ENCODE results near the gene GARS1. TPM values are rescaled to one million over a fixed set of nuclear protein-coding genes. Genes with fewer than 3 reads are reported as not detected.
"Not testable (repeated sequence)": the region's sequence is repeated elsewhere in the genome, so short reads cannot be mapped to it uniquely, and the experiment has no call there.

The GARS1 gene
- total and polyA plus RNA-seq, 4 experiments from 2014 or later: 74.5 to 101 (median 80.3) TPM

- Histone ChIP-seq H3K4me3 (ENCODE audit: low read length in 2 of 2) (no peak overlapping the region), H3K4me1 (ENCODE audit: insufficient read depth, low read length) (no peaks in the 10 kb centered on the region), H3K27ac (ENCODE audit: low read depth, low read length) (no peak overlapping the region), H3K27me3 (ENCODE audit: insufficient read depth, low read length) (no peaks in the 10 kb centered on the region), H3K36me3 (ENCODE audit: insufficient read depth, low read length) (peaks cover 19% of the 10 kb centered on the region), H3K9me3 (ENCODE audit: control insufficient read depth in 1 of 2, low read length in 2 of 2) (no peaks in the 10 kb centered on the region)
- intact Hi-C loops (cut with micrococcal nuclease): loop anchor here (10.0 kb wide), 2 partner anchors 208 to 398 kb away; no protein-coding TSS in a partner anchor
- no peak for DNase-seq
- Mint-ChIP-seq H3K4me1 (no peaks in the 10 kb centered on the region), H3K36me3 (peaks cover 30 to 47% of the 10 kb centered on the region in 2 donors), H3K9me3 (no peaks in the 10 kb centered on the region), H3K27me3 (no peaks in the 10 kb centered on the region), H3K27ac (no peak overlapping the region), H3K4me3 (no peak overlapping the region)
- POLR2A ChIA-PET (ENCODE audit: partially characterized antibody): no interaction called here
- CTCF ChIA-PET (ENCODE audit: partially characterized antibody): interaction anchor here (1.4 to 5.9 kb wide), 7 partner anchors 11 to 501 kb away, joined by 4 to 99 read pairs (median 18); no protein-coding TSS in a partner anchor
Measured at GRCh38 chr7:30562498-30562897, 32.2 kb upstream of the GARS1 start.

GRCh38 chr7:30562909-30563308 is 31.8 kb upstream of the GARS1 start:
- Histone ChIP-seq H3K27me3 (ENCODE audit: insufficient read depth, low read length) (no peaks in the 10 kb centered on the region), H3K36me3 (ENCODE audit: insufficient read depth, low read length) (peaks cover 19% of the 10 kb centered on the region), H3K27ac (ENCODE audit: low read depth, low read length) (no peak overlapping the region), H3K4me3 (ENCODE audit: low read length in 2 of 2) (no peak overlapping the region), H3K9me3 (ENCODE audit: control insufficient read depth in 1 of 2, low read length in 2 of 2) (no peaks in the 10 kb centered on the region), H3K4me1 (ENCODE audit: insufficient read depth, low read length) (no peaks in the 10 kb centered on the region)
- Mint-ChIP-seq H3K36me3 (peaks cover 34 to 49% of the 10 kb centered on the region in 2 donors), H3K27me3 (no peaks in the 10 kb centered on the region), H3K4me1 (no peaks in the 10 kb centered on the region), H3K9me3 (no peaks in the 10 kb centered on the region), H3K4me3 (no peak overlapping the region), H3K27ac (no peak overlapping the region)
- ChIA-PET POLR2A (ENCODE audit: partially characterized antibody) (no interaction called here), CTCF (ENCODE audit: partially characterized antibody) (interaction anchor here (1.0 to 5.9 kb wide), 8 partner anchors 12 to 501 kb away, joined by 5 to 99 read pairs (median 22); no protein-coding TSS in a partner anchor)
- DNase-seq: no peak
- intact Hi-C loops (cut with micrococcal nuclease): loop anchor here (10.0 kb wide), 2 partner anchors 208 to 398 kb away; no protein-coding TSS in a partner anchor

- Mint-ChIP-seq H3K9me3 (no peaks in the 10 kb centered on the region), H3K27ac (peak overlapping the region in 1 of 7 donors; percentile 25), H3K36me3 (peaks cover 39 to 53% of the 10 kb centered on the region in 2 donors), H3K27me3 (no peaks in the 10 kb centered on the region), H3K4me1 (no peaks in the 10 kb centered on the region), H3K4me3 (no peak overlapping the region)
- intact Hi-C loops (cut with micrococcal nuclease): loop anchor here (10.0 kb wide), 2 partner anchors 209 to 399 kb away; no protein-coding TSS in a partner anchor
- H3K27me3 ChIP-seq (ENCODE audit: insufficient read depth, low read length): no peaks in the 10 kb centered on the region
- no peaks in the 10 kb centered on the region for H3K4me1 ChIP-seq (ENCODE audit: insufficient read depth, low read length)
- H3K9me3 ChIP-seq (ENCODE audit: control insufficient read depth in 1 of 2, low read length in 2 of 2): no peaks in the 10 kb centered on the region
- H3K4me3 ChIP-seq (ENCODE audit: low read length in 2 of 2): no peak overlapping the region
- CTCF ChIA-PET (ENCODE audit: partially characterized antibody): interaction anchor here (0.6 to 5.9 kb wide), 25 partner anchors 10 to 685 kb away, joined by 3 to 99 read pairs (median 4); no protein-coding TSS in a partner anchor
- no peak overlapping the region for H3K27ac ChIP-seq (ENCODE audit: low read depth, low read length)
- peaks cover 19% of the 10 kb centered on the region for H3K36me3 ChIP-seq (ENCODE audit: insufficient read depth, low read length)
- POLR2A ChIA-PET (ENCODE audit: partially characterized antibody): no interaction called here
- DNase-seq: no peak
Measured at GRCh38 chr7:30563326-30563942, 31.2 kb upstream of the GARS1 start.

GRCh38 chr7:30564243-30564892 is 30.3 kb upstream of the GARS1 start:
- intact Hi-C loops (cut with micrococcal nuclease): loop anchor here (1.0 to 10.0 kb wide), 6 partner anchors 54 to 643 kb away; no protein-coding TSS in a partner anchor
- Histone ChIP-seq H3K4me3 (ENCODE audit: low read length in 2 of 2) (no peak overlapping the region), H3K36me3 (ENCODE audit: insufficient read depth, low read length) (peaks cover 19% of the 10 kb centered on the region), H3K27ac (ENCODE audit: low read depth, low read length) (no peak overlapping the region), H3K9me3 (ENCODE audit: control insufficient read depth in 1 of 2, low read length in 2 of 2) (no peaks in the 10 kb centered on the region), H3K27me3 (ENCODE audit: insufficient read depth, low read length) (no peaks in the 10 kb centered on the region), H3K4me1 (ENCODE audit: insufficient read depth, low read length) (no peaks in the 10 kb centered on the region)
- Mint-ChIP-seq H3K4me1 (no peaks in the 10 kb centered on the region), H3K27ac (peak overlapping the region in 3 of 7 donors; percentile 30 to 84 (median 50)), H3K9me3 (no peaks in the 10 kb centered on the region), H3K4me3 (no peak overlapping the region), H3K27me3 (no peaks in the 10 kb centered on the region), H3K36me3 (peaks cover 40 to 56% of the 10 kb centered on the region in 2 donors)
- POLR2A ChIA-PET (ENCODE audit: partially characterized antibody): interaction anchor here (0.6 kb wide), 1 partner anchor 61 kb away, joined by 3 read pairs; no protein-coding TSS in a partner anchor
- CTCF ChIA-PET (ENCODE audit: partially characterized antibody): interaction anchor here (0.6 to 5.9 kb wide), 27 partner anchors 10 to 686 kb away, joined by 3 to 99 read pairs (median 4); no protein-coding TSS in a partner anchor
- DNase-seq: peak; percentile 64 to 73 (median 67)

- peaks cover 14% of the 10 kb centered on the region for H3K36me3 ChIP-seq (ENCODE audit: insufficient read depth, low read length)
- Mint-ChIP-seq H3K9me3 (peaks cover 0 to 2% (median 0%) of the 10 kb centered on the region in 8 donors), H3K36me3 (peaks cover 47 to 63% of the 10 kb centered on the region in 2 donors), H3K27ac (peak overlapping the region in 1 of 7 donors; percentile 7), H3K4me1 (no peaks in the 10 kb centered on the region), H3K27me3 (no peaks in the 10 kb centered on the region), H3K4me3 (no peak overlapping the region)
- intact Hi-C loops (cut with micrococcal nuclease): loop anchor here (10.0 kb wide), 2 partner anchors 212 to 402 kb away; no protein-coding TSS in a partner anchor
- DNase-seq: no peak
- ChIA-PET POLR2A (ENCODE audit: partially characterized antibody) (no interaction called here), CTCF (ENCODE audit: partially characterized antibody) (interaction anchor here (3.1 kb wide), 1 partner anchor 13 kb away, joined by 34 read pairs; no protein-coding TSS in a partner anchor)
- H3K9me3 ChIP-seq (ENCODE audit: control insufficient read depth in 1 of 2, low read length in 2 of 2): no peaks in the 10 kb centered on the region
- H3K4me3 ChIP-seq (ENCODE audit: low read length in 2 of 2): no peak overlapping the region
- no peaks in the 10 kb centered on the region for H3K4me1 ChIP-seq (ENCODE audit: insufficient read depth, low read length)
- no peaks in the 10 kb centered on the region for H3K27me3 ChIP-seq (ENCODE audit: insufficient read depth, low read length)
- H3K27ac ChIP-seq (ENCODE audit: low read depth, low read length): no peak overlapping the region
Measured at GRCh38 chr7:30566596-30566995, 28.1 kb upstream of the GARS1 start.

GRCh38 chr7:30567081-30567480 is 27.6 kb upstream of the GARS1 start:
- Mint-ChIP-seq H3K4me1 (no peaks in the 10 kb centered on the region), H3K9me3 (peaks cover 0 to 2% (median 0%) of the 10 kb centered on the region in 8 donors), H3K36me3 (peaks cover 44 to 60% of the 10 kb centered on the region in 2 donors), H3K4me3 (no peak overlapping the region), H3K27ac (peak overlapping the region in 2 of 7 donors; percentile 48 to 49), H3K27me3 (no peaks in the 10 kb centered on the region)
- H3K36me3 ChIP-seq (ENCODE audit: insufficient read depth, low read length): peaks cover 10% of the 10 kb centered on the region
- H3K9me3 ChIP-seq (ENCODE audit: control insufficient read depth in 1 of 2, low read length in 2 of 2): no peaks in the 10 kb centered on the region
- POLR2A ChIA-PET (ENCODE audit: partially characterized antibody): no interaction called here
- no peak overlapping the region for H3K4me3 ChIP-seq (ENCODE audit: low read length in 2 of 2)
- CTCF ChIA-PET (ENCODE audit: partially characterized antibody): interaction anchor here (1.7 to 3.2 kb wide), 2 partner anchors 11 to 18 kb away, joined by 6 to 18 read pairs; no protein-coding TSS in a partner anchor
- intact Hi-C loops (cut with micrococcal nuclease): loop anchor here (10.0 kb wide), 2 partner anchors 212 to 402 kb away; no protein-coding TSS in a partner anchor
- no peaks in the 10 kb centered on the region for H3K4me1 ChIP-seq (ENCODE audit: insufficient read depth, low read length)
- no peak overlapping the region for H3K27ac ChIP-seq (ENCODE audit: low read depth, low read length)
- DNase-seq: no peak
- no peaks in the 10 kb centered on the region for H3K27me3 ChIP-seq (ENCODE audit: insufficient read depth, low read length)

- H3K36me3 ChIP-seq (ENCODE audit: insufficient read depth, low read length): not testable (repeated sequence)
Measured at GRCh38 chr7:30570238-30570637, 24.4 kb upstream of the GARS1 start.

More at GRCh38 chr7:30570238-30570637, 24.4 kb upstream of the GARS1 start:
- CTCF ChIA-PET (ENCODE audit: partially characterized antibody): interaction anchor here (0.9 to 3.2 kb wide), 3 partner anchors 21 to 171 kb away, joined by 3 to 18 read pairs (median 3); no protein-coding TSS in a partner anchor
- intact Hi-C loops (cut with micrococcal nuclease); H3K27me3 Mint-ChIP-seq; H3K27ac Mint-ChIP-seq; H3K4me1 Mint-ChIP-seq; H3K4me3 Mint-ChIP-seq; H3K9me3 Mint-ChIP-seq; H3K4me1 ChIP-seq (ENCODE audit: insufficient read depth, low read length); POLR2A ChIA-PET (ENCODE audit: partially characterized antibody); DNase-seq; H3K9me3 ChIP-seq (ENCODE audit: control insufficient read depth in 1 of 2, low read length in 2 of 2); H3K27ac ChIP-seq (ENCODE audit: low read depth, low read length); H3K27me3 ChIP-seq (ENCODE audit: insufficient read depth, low read length); H3K4me3 ChIP-seq (ENCODE audit: low read length in 2 of 2): not testable (repeated sequence)
- H3K36me3 Mint-ChIP-seq: peaks cover 32 to 56% of the 10 kb centered on the region in 2 donors
